ENCODE measurements around the gene IL2RG.

IL2RG gene

GRCh38 chrX:71082124-71082647, 29.2 kb downstream of the IL2RG start:
- intact Hi-C loops (cut with DNase I), result no loop called here
- DNase-seq, result no peak

GRCh38 chrX:71081330-71082123, 29.9 kb downstream of the IL2RG start:
- no peak for DNase-seq

GRCh38 chrX:71070531-71070930, 40.8 kb downstream of the IL2RG start:
- no peak for DNase-seq
- intact Hi-C loops (cut with DNase I), result no loop called here

More at GRCh38 chrX:71081330-71082123, 29.9 kb downstream of the IL2RG start:
- intact Hi-C loops (cut with DNase I), result no loop called here

- intact Hi-C loops (cut with DNase I), result no loop called here
Measured at GRCh38 chrX:71068044-71068918, 43.1 kb downstream of the IL2RG start, which contains the start of gene SNX12. TSS of gene SNX12 (minus strand) at chrX:71068334. CDS start at chrX:71068306, 28 bp downstream.

GRCh38 chrX:71067712-71068043, 43.7 kb downstream of the IL2RG start:
- intact Hi-C loops (cut with DNase I), result loop anchor here (1.0 kb wide), 1 partner anchor 28 kb away; the partner anchor contains the start of gene FOXO4
- DNase-seq, result no peak

More at GRCh38 chrX:71068044-71068918, 43.1 kb downstream of the IL2RG start, which contains the start of gene SNX12:
- peak; percentile 82 to 99 (median 88) for DNase-seq

GRCh38 chrX:71067089-71067488, 44.3 kb downstream of the IL2RG start:
- DNase-seq, result no peak
- intact Hi-C loops (cut with DNase I), result loop anchor here (1.0 kb wide), 1 partner anchor 28 kb away; the partner anchor contains the start of gene FOXO4

- no peak for DNase-seq
- intact Hi-C loops (cut with DNase I), result no loop called here
Measured at GRCh38 chrX:71060127-71060526, 51.2 kb downstream of the IL2RG start.

- intact Hi-C loops (cut with DNase I), result no loop called here
- no peak for DNase-seq
Measured at GRCh38 chrX:71057848-71058530, 53.4 kb downstream of the IL2RG start.

All from posterior cingulate gyrus (tissue), 11 donors.